KBM-7 (cell line): ENCODE results near the gene CGREF1.
"Not testable (repeated sequence)": the region's sequence is repeated elsewhere in the genome, so short reads cannot be mapped to it uniquely, and the experiment has no call there.

Experiments
- DNase-seq: peaks from one replicate; pipeline ENCODE4 v3.0.0-alpha.2; 2015
- in situ Hi-C: fragments of 300-500 bp; cut with MboI; formaldehyde crosslinking; loops from 2 replicates; pipeline ENCODE4 v1.14.3; 2020; ENCODE audit warnings: low sequenced_read_pairs, low pct_unique_long_range_greater_than_20kb, mixed read lengths

CGREF1 gene

DNA sequence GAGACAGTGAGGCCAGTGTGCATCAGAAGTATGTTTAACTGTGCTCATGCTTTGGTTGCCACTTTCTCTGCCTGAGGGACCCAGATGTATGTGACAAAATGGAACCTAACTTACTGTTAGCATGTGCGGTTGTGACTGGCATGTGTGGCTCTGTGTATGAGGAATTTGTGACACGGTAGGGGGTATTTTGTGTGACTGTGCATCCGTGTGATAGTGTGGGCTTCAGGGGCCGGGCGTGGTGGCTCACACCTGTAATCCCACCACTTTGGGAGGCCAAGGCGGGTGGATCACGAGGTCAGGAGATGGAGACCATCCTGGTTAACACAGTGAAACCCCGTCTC, 372 bp upstream of the CGREF1 start:
- DNase-seq, in situ Hi-C loops: not testable (repeated sequence)

- in situ Hi-C loops = no loop called here
- DNase-seq = no peak
Observed at GRCh38 chr2:27117995-27118524, 868 bp downstream of the CGREF1 start.

GRCh38 chr2:27115519-27115918, 3.4 kb downstream of the CGREF1 start:
- no peak for DNase-seq

DNA sequence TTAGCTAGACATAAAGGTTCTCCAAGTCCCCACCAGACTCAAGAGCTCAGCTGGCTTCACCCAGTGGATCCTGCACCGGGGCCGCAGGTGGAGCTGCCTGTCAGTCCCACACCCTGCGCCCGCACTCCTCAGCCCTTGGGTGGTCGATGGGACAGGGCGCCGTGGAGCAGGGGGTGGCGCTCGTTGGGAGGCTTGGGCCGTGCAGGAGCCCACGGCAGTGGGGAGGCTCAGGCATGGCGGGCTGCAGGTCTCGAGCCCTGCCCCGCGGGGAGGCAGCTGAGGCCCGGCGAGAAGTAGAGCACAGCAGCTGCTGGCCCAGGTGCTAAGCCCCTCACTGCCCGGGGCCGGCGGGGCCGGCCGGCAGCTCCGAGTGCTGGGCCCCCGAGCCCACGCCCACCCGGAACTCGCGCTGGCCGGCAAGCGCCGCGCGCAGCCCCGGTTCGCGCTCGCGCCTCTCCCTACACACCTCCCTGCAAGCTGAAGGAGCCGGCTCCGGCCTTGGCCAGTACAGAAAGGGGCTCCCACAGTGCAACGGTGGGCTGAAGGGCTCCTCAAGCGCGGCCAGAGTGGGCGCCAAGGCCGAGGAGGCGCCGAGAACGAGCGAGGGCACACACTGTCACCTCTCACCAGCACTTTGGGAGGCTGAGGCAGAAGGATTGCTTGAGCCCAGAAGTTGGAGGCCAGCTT, 7.4 kb downstream of the CGREF1 start:
- DNase-seq, in situ Hi-C loops: not testable (repeated sequence)

More at GRCh38 chr2:27115519-27115918, 3.4 kb downstream of the CGREF1 start:
- in situ Hi-C loops = no loop called here

DNA sequence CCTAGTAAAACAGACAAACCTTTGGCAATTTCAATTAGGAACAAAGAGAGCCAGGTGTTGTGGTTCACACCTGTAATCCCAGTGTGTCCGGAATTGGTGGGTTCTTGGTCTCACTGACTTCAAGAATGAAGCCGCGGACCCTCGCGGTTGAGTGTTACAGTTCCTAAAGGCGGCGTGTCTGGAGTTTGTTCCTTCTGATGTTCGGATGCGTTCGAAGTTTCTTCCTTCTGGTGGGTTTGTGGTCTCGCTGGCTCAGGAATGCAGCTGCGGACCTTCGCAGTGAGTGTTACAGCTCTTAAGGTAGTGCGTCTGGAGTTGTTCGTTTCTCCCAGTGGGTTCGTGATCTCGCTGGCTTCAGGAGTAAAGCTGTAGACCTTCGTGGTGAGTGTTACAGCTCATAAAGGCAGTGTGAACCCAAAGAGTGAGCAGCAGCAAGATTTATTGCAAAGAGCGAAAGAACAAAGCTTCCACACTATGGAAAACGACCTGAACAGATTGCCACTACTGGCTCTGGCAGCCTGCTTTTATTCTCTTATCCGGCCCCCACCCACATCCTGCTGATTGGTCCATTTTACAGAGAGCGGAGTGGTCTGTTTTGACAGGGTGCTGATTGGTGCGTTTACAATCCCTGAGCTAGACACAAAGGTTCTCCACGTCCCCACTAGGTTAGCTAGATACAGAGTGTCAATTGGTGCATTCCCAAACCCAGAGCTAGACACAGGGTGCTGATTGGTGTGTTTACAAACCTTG, 8.2 kb downstream of the CGREF1 start:
- DNase-seq, in situ Hi-C loops: not testable (repeated sequence)

- in situ Hi-C loops = no loop called here
- DNase-seq = no peak
Observed at GRCh38 chr2:27109083-27109482, 9.8 kb downstream of the CGREF1 start.

- in situ Hi-C loops = no loop called here
- no peak for DNase-seq
Observed at GRCh38 chr2:27108221-27108620, 10.7 kb downstream of the CGREF1 start.

DNA sequence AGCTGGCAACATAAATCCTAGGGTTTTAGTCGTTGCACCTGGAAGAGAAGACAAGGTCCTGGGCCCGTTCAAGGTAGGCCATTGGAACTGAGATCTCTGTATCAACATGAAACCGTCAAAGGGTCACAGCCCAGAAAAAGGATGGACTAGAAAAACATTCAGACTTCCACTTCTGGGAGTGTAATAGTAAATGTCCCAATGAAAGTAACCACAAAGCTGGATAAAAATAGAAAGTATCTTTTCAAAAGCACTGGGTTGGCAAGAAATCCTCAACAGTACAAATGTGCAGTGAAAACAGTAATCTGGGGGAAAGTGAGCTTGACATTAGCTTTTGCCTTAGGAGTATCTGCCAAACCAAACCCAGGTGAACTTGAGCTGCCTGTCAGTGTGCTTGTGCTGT, 12.9 kb downstream of the CGREF1 start:
- no peak for DNase-seq
- in situ Hi-C loops = no loop called here

GRCh38 chr2:27102329-27102728, 16.6 kb downstream of the CGREF1 start:
- in situ Hi-C loops = no loop called here

GRCh38 chr2:27100036-27100435, 18.9 kb downstream of the CGREF1 start:
- in situ Hi-C loops = no loop called here

More at GRCh38 chr2:27102329-27102728, 16.6 kb downstream of the CGREF1 start:
- DNase-seq = no peak

DNA sequence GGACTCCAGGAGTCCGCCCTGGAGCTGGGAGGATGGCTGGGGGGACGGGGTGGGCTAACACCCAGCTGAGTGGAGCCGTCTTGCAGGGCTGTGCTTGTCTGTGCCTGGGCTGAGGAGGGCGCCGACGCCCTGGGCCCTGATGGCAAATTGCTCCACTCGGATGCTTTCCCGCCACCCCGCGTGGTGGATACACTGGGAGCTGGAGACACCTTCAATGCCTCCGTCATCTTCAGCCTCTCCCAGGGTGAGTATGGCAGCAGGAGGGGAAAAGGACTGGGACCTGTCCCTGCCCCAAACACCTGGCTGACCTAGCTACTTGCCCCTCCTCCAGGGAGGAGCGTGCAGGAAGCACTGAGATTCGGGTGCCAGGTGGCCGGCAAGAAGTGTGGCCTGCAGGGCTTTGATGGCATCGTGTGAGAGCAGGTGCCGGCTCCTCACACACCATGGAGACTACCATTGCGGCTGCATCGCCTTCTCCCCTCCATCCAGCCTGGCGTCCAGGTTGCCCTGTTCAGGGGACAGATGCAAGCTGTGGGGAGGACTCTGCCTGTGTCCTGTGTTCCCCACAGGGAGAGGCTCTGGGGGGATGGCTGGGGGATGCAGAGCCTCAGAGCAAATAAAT, 19.5 kb downstream of the CGREF1 start:
- no peak for DNase-seq

More at GRCh38 chr2:27100036-27100435, 18.9 kb downstream of the CGREF1 start:
- no peak for DNase-seq

DNA sequence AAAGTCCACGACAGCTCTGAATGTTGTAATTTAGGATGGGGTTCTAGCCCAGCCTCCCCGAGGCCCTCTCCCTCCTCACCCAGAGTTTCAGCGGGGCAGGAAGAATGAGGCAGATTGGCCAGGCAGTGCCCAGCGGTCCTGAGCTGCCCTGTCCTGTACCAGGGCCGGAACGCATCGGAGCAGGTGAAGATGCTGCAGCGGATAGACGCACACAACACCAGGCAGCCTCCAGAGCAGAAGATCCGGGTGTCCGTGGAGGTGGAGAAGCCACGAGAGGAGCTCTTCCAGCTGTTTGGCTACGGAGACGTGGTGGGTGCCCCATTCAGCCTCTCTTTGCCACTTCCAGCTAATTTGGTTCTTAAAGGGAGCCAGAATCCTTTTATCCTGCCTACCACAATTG, 21.6 kb downstream of the CGREF1 start:
- no peak for DNase-seq
- in situ Hi-C loops = no loop called here

More for the DNA sequence above, 19.5 kb downstream of the CGREF1 start:
- in situ Hi-C loops = no loop called here

GRCh38 chr2:27096748-27097297, 22.1 kb downstream of the CGREF1 start:
- in situ Hi-C loops = no loop called here
- no peak for DNase-seq

DNA sequence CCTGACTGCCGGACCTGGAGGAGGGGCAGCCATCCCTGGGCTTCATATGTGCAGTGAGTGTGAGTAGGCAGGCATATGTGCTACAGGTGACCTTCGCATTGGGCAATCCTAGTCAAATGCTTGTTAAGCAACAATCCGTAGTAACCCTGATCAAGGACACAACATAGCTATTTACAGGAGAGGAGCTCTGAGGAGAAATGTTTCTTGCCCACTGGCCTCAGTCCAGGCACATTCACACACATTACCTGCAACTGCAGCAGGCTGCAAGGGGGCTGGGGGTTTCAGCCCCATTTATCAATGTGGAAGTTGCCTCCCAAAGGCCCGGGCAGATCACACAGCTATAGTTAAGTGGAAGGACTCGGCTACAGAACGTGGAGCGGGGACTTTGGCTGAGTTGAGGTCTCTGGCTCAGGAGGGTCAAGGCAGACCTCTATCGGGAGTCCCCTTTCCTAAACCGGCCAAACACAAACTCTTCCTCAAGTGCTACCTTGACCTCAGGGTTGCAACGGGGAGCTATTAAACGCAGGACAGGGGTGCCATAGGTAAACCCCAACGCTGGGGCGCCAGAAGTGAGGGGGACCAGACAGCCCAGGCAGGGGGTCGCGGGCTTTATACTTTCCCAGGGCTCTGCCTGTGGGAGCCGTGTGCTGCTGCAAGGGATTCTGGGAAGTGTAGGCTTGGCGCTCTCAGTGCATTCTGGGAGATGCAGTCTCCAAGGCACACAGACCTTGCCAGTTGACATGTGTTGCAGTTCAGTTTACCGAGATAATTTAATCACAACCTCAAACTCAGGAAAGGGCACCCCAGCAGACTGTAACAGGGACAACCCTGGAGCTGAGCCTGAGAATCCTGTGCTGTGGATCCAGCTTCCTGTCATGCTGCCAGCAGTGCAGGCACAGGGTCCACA, 22.9 kb downstream of the CGREF1 start:
- in situ Hi-C loops = no loop called here
- DNase-seq = peak; percentile 50

DNA sequence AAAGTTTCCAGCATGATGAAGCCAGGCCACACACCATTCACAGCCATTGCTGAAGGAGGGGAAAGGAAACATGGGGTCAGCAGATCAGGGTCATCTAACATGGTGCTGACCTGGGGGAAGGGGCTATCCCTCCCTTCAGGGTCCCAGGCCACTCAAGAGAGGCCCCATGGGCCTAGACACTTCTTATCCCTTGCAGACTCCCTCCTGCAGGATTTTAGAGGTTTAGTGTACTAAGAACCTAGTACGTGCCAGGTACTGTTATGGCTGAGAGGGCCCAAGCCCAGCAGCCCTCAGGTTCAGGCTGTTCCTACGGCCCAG, 23.5 kb downstream of the CGREF1 start:
- in situ Hi-C loops = no loop called here
- DNase-seq = no peak

DNA sequence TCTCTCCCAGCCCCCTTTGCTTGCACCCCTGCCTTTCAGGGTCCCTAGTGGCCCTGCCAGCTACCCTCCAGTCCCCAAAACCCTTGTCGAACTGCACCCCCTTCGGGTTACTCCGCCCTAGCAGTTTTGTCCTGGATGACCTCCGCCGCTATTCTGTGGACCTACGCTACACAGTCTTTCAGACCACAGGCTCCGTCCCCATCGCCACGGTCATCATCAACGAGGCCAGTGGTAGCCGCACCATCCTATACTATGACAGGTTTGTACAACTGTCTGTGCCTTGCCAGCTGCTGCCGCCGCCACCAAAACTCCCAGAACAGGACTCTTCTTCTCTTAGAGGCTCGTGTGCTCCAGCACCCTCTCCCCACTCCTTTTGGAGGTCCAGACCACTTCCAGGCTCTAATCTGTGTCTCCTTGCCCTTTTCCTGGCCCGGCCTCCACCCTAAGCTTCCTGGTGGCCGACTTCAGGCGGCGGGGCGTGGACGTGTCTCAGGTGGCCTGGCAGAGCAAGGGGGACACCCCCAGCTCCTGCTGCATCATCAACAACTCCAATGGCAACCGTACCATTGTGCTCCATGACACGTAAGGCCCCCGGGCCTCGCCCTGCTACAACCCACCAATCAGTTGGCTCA, 24.5 kb downstream of the CGREF1 start:
- in situ Hi-C loops = no loop called here
- no peak for DNase-seq

DNA sequence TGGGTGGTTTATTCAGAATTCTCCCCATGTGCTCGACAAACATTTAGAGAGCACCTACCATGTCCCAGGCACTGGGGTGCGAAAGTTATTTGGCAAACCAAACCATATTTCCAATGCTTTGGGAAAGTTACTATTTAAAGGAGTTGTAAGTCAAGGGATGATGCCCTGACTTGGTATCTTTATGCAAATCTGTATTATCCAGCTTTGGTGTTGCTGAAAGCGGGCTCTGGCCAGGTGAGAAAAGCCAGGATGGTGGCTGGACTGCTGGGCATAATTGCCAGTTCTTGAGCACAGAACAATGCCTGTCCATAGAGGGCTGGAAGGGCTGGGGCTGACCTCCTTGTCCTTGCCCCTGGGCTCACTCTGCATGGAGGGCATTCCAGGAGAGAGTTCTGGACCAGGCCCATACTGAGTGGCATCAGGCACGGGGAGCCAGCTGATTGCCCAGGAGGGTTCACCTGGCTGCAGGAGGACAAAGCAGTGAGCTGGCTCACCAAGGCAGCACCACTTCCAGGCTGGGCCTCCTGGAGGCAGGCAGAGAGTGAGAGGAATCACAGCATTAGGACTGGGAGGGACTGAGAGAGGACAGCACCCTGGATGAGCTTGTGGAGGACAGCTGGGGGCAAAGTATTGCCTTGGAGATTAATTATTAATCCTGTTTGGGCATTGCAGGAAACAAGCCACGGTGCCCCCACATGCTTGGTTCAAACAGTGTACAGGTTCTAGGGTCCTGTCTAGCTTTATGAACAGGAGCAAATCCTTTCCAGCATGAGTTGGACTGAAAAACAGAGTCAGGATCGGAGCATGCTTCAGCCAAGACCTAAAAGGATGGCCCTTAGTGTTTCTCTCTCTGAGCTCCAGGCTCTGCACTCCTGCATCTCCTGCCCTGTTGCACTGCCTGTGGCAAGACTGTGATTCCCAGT, 25.2 kb downstream of the CGREF1 start:
- in situ Hi-C loops = no loop called here
- DNase-seq = no peak
